ENCODE measurements around the gene PICALM.

- no peak for TF ChIP-seq POLR2AphosphoS5 (IDR thresholded peaks at IDR 0.05; ENCODE audit: control insufficient read depth, insufficient read depth, low read depth, low read length)
- TF ChIP-seq SMAD4 (CRISPR knock-in tag; conservative IDR thresholded peaks at IDR 0.05) = no peak
- TF ChIP-seq CTCF (IDR thresholded peaks at IDR 0.05 in 2 of 3, conservative IDR thresholded peaks at IDR 0.05 in 1 of 3; ENCODE audit: insufficient read depth in 2 of 3, low read depth in 1 of 3, low read length in 3 of 3) = no peak
- no peak for TF ChIP-seq TSC22D4 (tag; IDR thresholded peaks at IDR 0.05)
- TF ChIP-seq STAG1 (CRISPR knock-in tag; IDR thresholded peaks at IDR 0.05; ENCODE audit: borderline replicate concordance) = no peak
- TF ChIP-seq ZNF3 (CRISPR knock-in tag; IDR thresholded peaks at IDR 0.05) = no peak
- TF ChIP-seq CBX3 (IDR thresholded peaks at IDR 0.05; ENCODE audit: borderline replicate concordance in 1 of 2, low read length in 2 of 2) = no peak
Measured at GRCh38 chr11:86117001-86117711, 48.3 kb upstream of the PICALM start.

Measured in K562 (cell line).